Mesodermal cell (in vitro differentiated cells): Measurements from ENCODE around the gene SEMA6A.

Experiments
- H3K27ac ChIP-seq: 2 replicates; pipeline ENCODE4 v1.7.0; 2013; ENCODE audit warnings: mild to moderate bottlenecking, low read depth, low read length, moderate library complexity; ENCODE audit not compliant: severe bottlenecking
- H3K36me3 ChIP-seq: 2 replicates; pipeline ENCODE4 v1.7.1; 2013; ENCODE audit warnings: mild to moderate bottlenecking, low read length, moderate library complexity; ENCODE audit not compliant: control insufficient read depth, insufficient read depth
- H3K4me1 ChIP-seq: one replicate; pipeline ENCODE4 v1.7.1; 2013; ENCODE audit warnings: mild to moderate bottlenecking, low read length; ENCODE audit not compliant: insufficient read depth, control insufficient read depth, poor library complexity, severe bottlenecking
- H3K4me3 ChIP-seq: 2 replicates; pipeline ENCODE4 v1.7.0; 2013; ENCODE audit warnings: low read length, control low read depth, mild to moderate bottlenecking; ENCODE audit not compliant: insufficient read depth, poor library complexity, severe bottlenecking; ENCODE audit errors: extremely low read depth
- H3K9me3 ChIP-seq: 2 replicates; pipeline ENCODE4 v1.7.1; 2013; ENCODE audit warnings: mild to moderate bottlenecking, low read length, moderate library complexity; ENCODE audit not compliant: control insufficient read depth
- WGBS, 2 experiments: methylation state at CpG; one replicate each; pipeline ENCODE4 v1.1.5; 2013; ENCODE audit warnings: missing lambda C conversion rate in 2 of 2; ENCODE audit not compliant: insufficient coverage in 2 of 2; 5-methylcytosine and 5-hydroxymethylcytosine counted together

SEMA6A gene

GRCh38 chr5:116419258-116419657 is 155.4 kb downstream of the SEMA6A start:
- no peak overlapping the region for H3K27ac ChIP-seq
- WGBS, 2 experiments = 80 to 100% methylated on average over 1 of the region's 1 CpG
- H3K4me1 ChIP-seq = no peaks in the 10 kb centered on the region
- no peaks in the 10 kb centered on the region for H3K36me3 ChIP-seq
- H3K9me3 ChIP-seq = no peaks in the 10 kb centered on the region
- H3K4me3 ChIP-seq = no peak overlapping the region

DNA sequence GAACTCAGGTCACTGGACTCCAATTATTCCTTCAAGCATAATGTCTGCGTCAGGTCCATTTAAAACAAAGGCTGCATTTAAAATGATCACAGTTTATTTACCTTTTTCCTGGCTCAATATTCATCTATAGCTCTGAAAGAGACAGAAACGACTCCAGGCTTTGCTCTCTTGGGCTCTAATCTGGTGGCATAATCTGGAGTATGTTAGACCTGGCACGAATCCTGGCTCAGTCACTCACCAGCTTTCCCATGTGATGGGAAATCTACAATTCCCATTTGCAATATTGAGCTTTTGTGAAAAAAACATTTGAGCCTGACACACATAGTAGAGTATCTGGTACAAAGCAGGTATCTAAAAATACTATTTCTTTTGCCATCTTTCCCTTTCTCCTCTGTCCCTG is 155.8 kb downstream of the SEMA6A start:
- WGBS, 2 experiments = 87 to 96% methylated on average over 2 to 3 of the region's 3 CpGs

GRCh38 chr5:116418016-116418415 is 156.6 kb downstream of the SEMA6A start:
- 88% methylated on average over 1 of the region's 2 CpGs; no CpG with 5 or more reads in 1 of the 2 experiments for whole genome bisulfite sequencing, 2 experiments
- Histone ChIP-seq H3K36me3 (no peaks in the 10 kb centered on the region), H3K4me1 (no peaks in the 10 kb centered on the region), H3K4me3 (no peak overlapping the region), H3K27ac (no peak overlapping the region), H3K9me3 (no peaks in the 10 kb centered on the region)

More for the DNA sequence above, 155.8 kb downstream of the SEMA6A start:
- H3K27ac ChIP-seq = no peak overlapping the region
- H3K4me1 ChIP-seq = no peaks in the 10 kb centered on the region
- no peaks in the 10 kb centered on the region for H3K36me3 ChIP-seq
- H3K9me3 ChIP-seq = no peaks in the 10 kb centered on the region
- H3K4me3 ChIP-seq = no peak overlapping the region

DNA sequence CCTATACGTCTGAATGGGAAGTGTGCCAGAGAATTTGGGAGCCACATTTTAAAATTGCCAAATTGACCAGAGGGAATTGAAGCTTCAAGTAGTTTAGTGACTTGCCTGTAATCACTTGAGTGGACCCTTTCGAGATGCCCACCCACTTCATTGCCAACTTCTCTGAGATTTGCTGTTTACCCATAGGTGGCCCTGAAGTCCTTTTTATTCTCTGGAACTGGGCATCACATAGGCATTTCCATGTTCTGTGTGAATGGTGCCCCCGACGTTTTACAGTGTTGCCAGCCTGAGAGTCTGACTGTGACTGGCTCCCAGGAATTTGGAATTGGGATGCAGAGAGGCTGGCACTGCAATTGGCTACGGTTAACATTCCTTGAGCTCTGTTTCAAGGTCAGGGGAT is 158.6 kb downstream of the SEMA6A start:
- H3K27ac ChIP-seq = no peak overlapping the region
- no peaks in the 10 kb centered on the region for H3K4me1 ChIP-seq
- no peak overlapping the region for H3K4me3 ChIP-seq
- H3K36me3 ChIP-seq = no peaks in the 10 kb centered on the region
- 95 to 96% methylated on average over 5 of the region's 5 CpGs for WGBS, 2 experiments
- no peaks in the 10 kb centered on the region for H3K9me3 ChIP-seq

DNA sequence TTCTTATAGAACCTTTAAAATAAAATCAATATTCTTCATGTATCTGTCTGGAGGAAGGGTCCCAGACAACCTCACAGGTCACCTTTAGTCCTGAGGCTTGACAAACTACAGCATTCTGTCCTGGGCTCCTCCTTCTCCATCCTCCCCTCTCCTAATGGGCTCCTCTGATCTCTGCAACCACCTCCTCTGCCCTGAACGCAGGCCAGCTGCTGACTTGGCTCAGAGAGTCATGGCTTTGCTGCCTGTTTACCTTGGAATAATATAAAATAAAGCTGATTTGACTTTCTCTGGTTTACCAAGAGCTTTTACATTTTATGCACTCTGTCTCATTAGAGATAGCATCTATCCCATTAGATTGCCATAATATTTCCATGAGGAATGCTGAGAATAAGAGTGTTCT is 159.4 kb downstream of the SEMA6A start:
- no CpG with 5 or more reads among the region's 1 CpG for WGBS, 2 experiments

DNA sequence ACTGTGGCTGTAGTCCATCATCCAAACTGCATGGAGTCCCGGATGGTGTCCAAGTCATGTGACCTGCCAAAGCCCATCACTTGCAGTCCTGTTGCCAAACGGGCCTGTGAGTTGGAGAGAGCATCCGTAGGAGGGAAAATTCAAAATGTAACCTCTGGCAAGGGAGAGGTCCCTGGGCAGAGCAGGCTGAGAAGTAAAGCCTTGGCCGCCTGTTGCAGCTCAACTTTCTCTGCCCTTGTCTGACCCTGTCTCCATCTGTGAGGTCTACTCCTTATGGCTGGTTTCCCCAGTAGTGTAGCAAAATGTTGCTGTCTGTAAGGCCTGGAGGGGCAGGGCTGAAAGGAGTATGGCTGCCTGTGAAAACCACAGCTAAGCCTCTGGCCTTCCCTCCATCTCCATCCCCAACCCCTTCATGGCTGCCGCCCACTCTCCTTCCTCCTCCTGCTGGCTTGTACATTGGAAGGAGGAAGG is 163.5 kb downstream of the SEMA6A start:
- H3K27ac ChIP-seq = no peak overlapping the region
- H3K9me3 ChIP-seq = no peaks in the 10 kb centered on the region
- H3K36me3 ChIP-seq = no peaks in the 10 kb centered on the region
- no peaks in the 10 kb centered on the region for H3K4me1 ChIP-seq
- 94 to 96% methylated on average over 3 to 4 of the region's 5 CpGs for WGBS, 2 experiments
- no peak overlapping the region for H3K4me3 ChIP-seq

More for the DNA sequence above, 159.4 kb downstream of the SEMA6A start:
- Histone ChIP-seq H3K9me3 (no peaks in the 10 kb centered on the region), H3K4me3 (no peak overlapping the region), H3K4me1 (no peaks in the 10 kb centered on the region), H3K27ac (no peak overlapping the region), H3K36me3 (no peaks in the 10 kb centered on the region)

DNA sequence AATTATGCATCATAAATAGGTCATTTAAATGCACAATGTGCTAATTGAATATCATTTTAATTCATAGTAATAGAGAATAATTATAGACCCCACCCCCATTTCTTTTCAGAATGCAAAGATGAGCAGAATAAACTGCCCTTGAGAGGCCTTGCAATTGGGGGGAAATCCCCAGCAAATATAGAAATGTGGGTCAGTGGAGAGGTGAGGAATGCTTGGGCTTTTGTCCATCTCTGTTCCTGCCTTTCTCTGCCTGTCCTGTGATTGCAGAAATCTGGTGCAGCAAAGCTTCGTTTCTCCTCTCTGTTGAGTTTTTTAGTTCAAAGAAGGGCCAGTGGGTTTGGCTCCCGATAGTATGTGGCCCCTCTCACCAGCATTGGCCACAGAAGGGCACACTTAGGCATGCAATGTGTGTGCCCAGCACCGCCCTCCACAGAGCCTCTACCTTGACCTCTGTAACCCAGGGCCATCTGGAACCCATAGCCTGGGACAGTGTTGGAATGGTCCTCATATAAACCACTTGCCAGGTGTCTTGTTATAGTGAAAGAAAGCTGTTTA is 164.2 kb downstream of the SEMA6A start:
- no peak overlapping the region for H3K4me3 ChIP-seq
- 85 to 86% methylated on average over 1 to 3 of the region's 3 CpGs for WGBS, 2 experiments

GRCh38 chr5:116409591-116410296 is 164.9 kb downstream of the SEMA6A start:
- no peaks in the 10 kb centered on the region for H3K36me3 ChIP-seq
- 78 to 80% methylated on average over 5 of the region's 5 CpGs for WGBS, 2 experiments
- no peak overlapping the region for H3K4me3 ChIP-seq
- H3K4me1 ChIP-seq = no peaks in the 10 kb centered on the region
- H3K9me3 ChIP-seq = no peaks in the 10 kb centered on the region
- H3K27ac ChIP-seq = no peak overlapping the region

More for the DNA sequence above, 164.2 kb downstream of the SEMA6A start:
- Histone ChIP-seq H3K36me3 (no peaks in the 10 kb centered on the region), H3K4me1 (no peaks in the 10 kb centered on the region), H3K9me3 (no peaks in the 10 kb centered on the region), H3K27ac (no peak overlapping the region)

GRCh38 chr5:116406306-116407041 is 168.1 kb downstream of the SEMA6A start:
- 85 to 90% methylated on average over 2 to 5 of the region's 7 CpGs for WGBS, 2 experiments
- Histone ChIP-seq H3K4me1 (no peaks in the 10 kb centered on the region), H3K9me3 (no peaks in the 10 kb centered on the region)

GRCh38 chr5:116404792-116405191 is 169.8 kb downstream of the SEMA6A start:
- H3K36me3 ChIP-seq = no peaks in the 10 kb centered on the region
- H3K27ac ChIP-seq = no peak overlapping the region
- no peaks in the 10 kb centered on the region for H3K4me1 ChIP-seq
- no CpG with 5 or more reads among the region's 3 CpGs for WGBS, 2 experiments
- H3K4me3 ChIP-seq = no peak overlapping the region
- no peaks in the 10 kb centered on the region for H3K9me3 ChIP-seq

More at GRCh38 chr5:116406306-116407041, 168.1 kb downstream of the SEMA6A start:
- Histone ChIP-seq H3K4me3 (no peak overlapping the region), H3K27ac (no peak overlapping the region), H3K36me3 (no peaks in the 10 kb centered on the region)
